GM18498 (cell line): ENCODE data around the gene SHANK3.

Experiments used
- ATAC-seq: cut with Tn5 transposase; IDR thresholded peaks from one replicate; pipeline ENCODE4 v1.9.1; 2021; ENCODE audit warnings: mild to moderate bottlenecking, moderate library complexity; ENCODE audit not compliant: unreplicated experiment

The SHANK3 gene

GRCh38 chr22:50710886-50711285 lies 38.3 kb downstream of the SHANK3 start:
- no peak for ATAC-seq

- no peak for ATAC-seq
Observed at GRCh38 chr22:50711446-50712340, 39.1 kb downstream of the SHANK3 start.

- no peak for ATAC-seq
Observed at GRCh38 chr22:50712341-50713007, 39.9 kb downstream of the SHANK3 start.

- no peak for ATAC-seq
Observed at GRCh38 chr22:50713008-50713385, 40.4 kb downstream of the SHANK3 start.

GRCh38 chr22:50713571-50714056 lies 41.0 kb downstream of the SHANK3 start:
- ATAC-seq: no peak

- no peak for ATAC-seq
Observed at GRCh38 chr22:50714150-50714549, 41.5 kb downstream of the SHANK3 start.

GRCh38 chr22:50714631-50715179 lies 42.1 kb downstream of the SHANK3 start:
- ATAC-seq: no peak

- no peak for ATAC-seq
Observed at GRCh38 chr22:50715250-50715649, 42.6 kb downstream of the SHANK3 start.

- no peak for ATAC-seq
Observed at GRCh38 chr22:50715776-50716175, 43.2 kb downstream of the SHANK3 start.

- no peak for ATAC-seq
Observed at GRCh38 chr22:50716290-50717024, 43.8 kb downstream of the SHANK3 start.

- no peak for ATAC-seq
Observed at GRCh38 chr22:50717709-50718351, 45.2 kb downstream of the SHANK3 start.

- no peak for ATAC-seq
Observed at GRCh38 chr22:50718352-50718709, 45.7 kb downstream of the SHANK3 start.

GRCh38 chr22:50719814-50720300 lies 47.2 kb downstream of the SHANK3 start:
- no peak for ATAC-seq

- ATAC-seq: no peak
Observed at GRCh38 chr22:50720301-50721256, 48.0 kb downstream of the SHANK3 start.

GRCh38 chr22:50721257-50721844 lies 48.7 kb downstream of the SHANK3 start:
- ATAC-seq: no peak

- no peak for ATAC-seq
Observed at GRCh38 chr22:50722048-50722701, 49.6 kb downstream of the SHANK3 start.
